Measurements from ENCODE around the gene EIF2D. TPM values are rescaled to one million over a fixed set of nuclear protein-coding genes. Genes with fewer than 3 reads are reported as not detected.

EIF2D gene
- total RNA-seq, 2 donors from 2014 or later: 38.3 to 41.9 TPM

DNA sequence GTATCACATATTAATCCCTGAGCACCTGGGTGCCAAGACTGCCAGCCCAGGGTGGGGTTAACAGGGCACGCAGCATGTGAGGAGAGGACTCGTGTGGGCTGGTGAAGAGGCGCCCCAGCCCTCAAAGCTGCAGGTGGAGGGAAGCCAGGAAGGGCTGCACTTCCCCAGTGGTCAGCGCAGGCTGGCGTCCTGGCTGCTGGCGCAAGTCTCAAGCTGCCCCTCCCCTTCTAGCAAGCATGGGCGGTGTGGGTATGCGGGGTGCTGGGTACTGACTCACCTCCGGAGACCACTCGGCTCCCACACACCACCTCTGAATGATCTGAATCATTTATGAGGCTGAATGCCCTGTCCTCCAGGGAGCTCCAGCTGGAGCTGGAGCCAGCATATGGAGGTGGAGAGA, 44.0 kb downstream of the EIF2D start:
- TF ChIP-seq, protein P1, sequence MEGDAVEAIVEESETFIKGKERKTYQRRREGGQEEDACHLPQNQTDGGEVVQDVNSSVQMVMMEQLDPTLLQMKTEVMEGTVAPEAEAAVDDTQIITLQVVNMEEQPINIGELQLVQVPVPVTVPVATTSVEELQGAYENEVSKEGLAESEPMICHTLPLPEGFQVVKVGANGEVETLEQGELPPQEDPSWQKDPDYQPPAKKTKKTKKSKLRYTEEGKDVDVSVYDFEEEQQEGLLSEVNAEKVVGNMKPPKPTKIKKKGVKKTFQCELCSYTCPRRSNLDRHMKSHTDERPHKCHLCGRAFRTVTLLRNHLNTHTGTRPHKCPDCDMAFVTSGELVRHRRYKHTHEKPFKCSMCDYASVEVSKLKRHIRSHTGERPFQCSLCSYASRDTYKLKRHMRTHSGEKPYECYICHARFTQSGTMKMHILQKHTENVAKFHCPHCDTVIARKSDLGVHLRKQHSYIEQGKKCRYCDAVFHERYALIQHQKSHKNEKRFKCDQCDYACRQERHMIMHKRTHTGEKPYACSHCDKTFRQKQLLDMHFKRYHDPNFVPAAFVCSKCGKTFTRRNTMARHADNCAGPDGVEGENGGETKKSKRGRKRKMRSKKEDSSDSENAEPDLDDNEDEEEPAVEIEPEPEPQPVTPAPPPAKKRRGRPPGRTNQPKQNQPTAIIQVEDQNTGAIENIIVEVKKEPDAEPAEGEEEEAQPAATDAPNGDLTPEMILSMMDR (conservative IDR thresholded peaks at IDR 0.05): no peak
- DNase-seq: no peak
- Histone ChIP-seq H3K9ac (ENCODE audit: extremely low read depth, low read length, poor library complexity, severe bottlenecking) (no peak overlapping the region), H3K9me3 (ENCODE audit: control insufficient read depth, low read length) (no peaks in the 10 kb centered on the region), H3K36me3 (ENCODE audit: control insufficient read depth, insufficient read depth, low read length) (no peaks in the 10 kb centered on the region), H3K4me3 (ENCODE audit: low read length) (no peak overlapping the region), H3K4me1 (ENCODE audit: control insufficient read depth, insufficient read depth, low read length) (no peaks in the 10 kb centered on the region), H3K27me3 (ENCODE audit: control insufficient read depth, insufficient read depth, low read length, poor library complexity, severe bottlenecking) (peaks cover 7% of the 10 kb centered on the region), H3K27ac (ENCODE audit: low read depth, low read length) (no peak overlapping the region)
- Mint-ChIP-seq H3K27me3 (ENCODE audit: insufficient read depth) (peaks cover 17% of the 10 kb centered on the region), H3K27ac (no peak overlapping the region), H3K4me1 (no peaks in the 10 kb centered on the region), H3K9me3 (no peaks in the 10 kb centered on the region), H3K4me3 (no peak overlapping the region), H3K36me3 (ENCODE audit: low read depth) (no peaks in the 10 kb centered on the region)
- 93 to 100% methylated on average over 3 to 10 of the region's 10 CpGs for WGBS, 2 experiments (ENCODE audit: insufficient coverage in 1 of 2, insufficient read length in 1 of 2)

DNA sequence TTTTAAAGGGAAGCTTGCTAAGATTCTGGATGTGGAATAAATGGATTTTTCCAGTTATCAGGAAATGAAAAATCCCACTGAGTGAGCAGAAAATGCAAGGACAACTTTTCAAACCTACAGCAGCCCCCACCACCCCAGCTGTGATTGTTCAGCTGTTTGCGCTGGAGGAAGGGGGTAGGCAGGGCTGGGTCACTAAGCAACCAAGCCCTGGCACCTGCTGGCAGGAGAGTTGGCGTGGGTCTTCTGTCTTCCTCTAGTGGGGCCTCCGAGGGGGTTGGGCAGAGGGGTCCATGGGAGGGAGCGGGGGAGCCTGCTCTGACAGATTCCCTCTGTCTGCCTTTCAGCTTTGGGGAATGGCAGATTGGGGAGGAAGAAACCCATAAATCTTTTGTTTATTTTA, 45.3 kb downstream of the EIF2D start:
- 76% methylated on average over 4 of the region's 4 CpGs; no CpG with 5 or more reads in 1 of the 2 experiments for WGBS, 2 experiments (ENCODE audit: insufficient coverage in 1 of 2, insufficient read length in 1 of 2)
- H3K27me3 ChIP-seq (ENCODE audit: control insufficient read depth, insufficient read depth, low read length, poor library complexity, severe bottlenecking): peaks cover 7% of the 10 kb centered on the region
- no peak for DNase-seq
- H3K9me3 ChIP-seq (ENCODE audit: control insufficient read depth, low read length): no peaks in the 10 kb centered on the region
- H3K4me1 ChIP-seq (ENCODE audit: control insufficient read depth, insufficient read depth, low read length): no peaks in the 10 kb centered on the region
- H3K4me1 Mint-ChIP-seq: no peaks in the 10 kb centered on the region
- no peak overlapping the region for H3K27ac Mint-ChIP-seq
- peaks cover 19% of the 10 kb centered on the region for H3K27me3 Mint-ChIP-seq (ENCODE audit: insufficient read depth)
- no peak overlapping the region for H3K4me3 Mint-ChIP-seq
- no peak overlapping the region for H3K9ac ChIP-seq (ENCODE audit: extremely low read depth, low read length, poor library complexity, severe bottlenecking)
- no peaks in the 10 kb centered on the region for H3K36me3 Mint-ChIP-seq (ENCODE audit: low read depth)
- no peaks in the 10 kb centered on the region for H3K9me3 Mint-ChIP-seq
- TF ChIP-seq, protein P1 (conservative IDR thresholded peaks at IDR 0.05): no peak
- no peak overlapping the region for H3K4me3 ChIP-seq (ENCODE audit: low read length)
- no peaks in the 10 kb centered on the region for H3K36me3 ChIP-seq (ENCODE audit: control insufficient read depth, insufficient read depth, low read length)
- H3K27ac ChIP-seq (ENCODE audit: low read depth, low read length): no peak overlapping the region

DNA sequence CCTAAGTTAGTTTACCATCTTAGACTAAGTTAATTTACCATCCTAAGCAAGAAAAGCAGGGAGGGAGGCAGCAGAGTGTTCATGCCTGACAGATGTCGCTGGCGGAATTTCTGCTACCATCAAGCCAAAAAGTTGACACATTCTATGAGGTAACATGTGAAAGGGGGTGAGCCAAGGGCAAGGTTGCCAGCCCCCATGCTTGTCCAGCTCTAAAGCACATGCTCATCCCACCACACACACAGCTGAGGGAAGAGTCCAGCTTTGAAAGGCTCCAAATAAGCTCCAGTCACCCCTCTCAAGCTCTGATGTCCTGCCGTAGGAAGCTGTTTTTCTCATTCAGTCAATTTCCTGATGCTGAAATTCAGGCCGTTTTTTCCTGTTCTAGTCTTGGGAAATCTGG, 46.3 kb downstream of the EIF2D start:
- H3K4me3 Mint-ChIP-seq: no peak overlapping the region
- Histone ChIP-seq H3K27me3 (ENCODE audit: control insufficient read depth, insufficient read depth, low read length, poor library complexity, severe bottlenecking) (peaks cover 7% of the 10 kb centered on the region), H3K36me3 (ENCODE audit: control insufficient read depth, insufficient read depth, low read length) (no peaks in the 10 kb centered on the region), H3K27ac (ENCODE audit: low read depth, low read length) (no peak overlapping the region), H3K9me3 (ENCODE audit: control insufficient read depth, low read length) (no peaks in the 10 kb centered on the region), H3K4me1 (ENCODE audit: control insufficient read depth, insufficient read depth, low read length) (no peaks in the 10 kb centered on the region), H3K9ac (ENCODE audit: extremely low read depth, low read length, poor library complexity, severe bottlenecking) (no peak overlapping the region), H3K4me3 (ENCODE audit: low read length) (no peak overlapping the region)
- TF ChIP-seq, protein P1 (conservative IDR thresholded peaks at IDR 0.05): no peak
- WGBS, 2 experiments (ENCODE audit: insufficient coverage in 1 of 2, insufficient read length in 1 of 2): 91 to 94% methylated on average over 3 to 4 of the region's 4 CpGs
- H3K4me1 Mint-ChIP-seq: no peaks in the 10 kb centered on the region
- no peak for DNase-seq
- H3K27me3 Mint-ChIP-seq (ENCODE audit: insufficient read depth): peaks cover 17% of the 10 kb centered on the region
- H3K9me3 Mint-ChIP-seq: no peaks in the 10 kb centered on the region
- no peak overlapping the region for H3K27ac Mint-ChIP-seq
- H3K36me3 Mint-ChIP-seq (ENCODE audit: low read depth): no peaks in the 10 kb centered on the region
